Cortex of kidney (tissue), 1 donor: ENCODE data around the gene FDX2.

Experiments
- DNase-seq: peaks from one replicate; lab custom pipeline; 2025; lab: John Stamatoyannopoulos, UW

Gene FDX2

DNA sequence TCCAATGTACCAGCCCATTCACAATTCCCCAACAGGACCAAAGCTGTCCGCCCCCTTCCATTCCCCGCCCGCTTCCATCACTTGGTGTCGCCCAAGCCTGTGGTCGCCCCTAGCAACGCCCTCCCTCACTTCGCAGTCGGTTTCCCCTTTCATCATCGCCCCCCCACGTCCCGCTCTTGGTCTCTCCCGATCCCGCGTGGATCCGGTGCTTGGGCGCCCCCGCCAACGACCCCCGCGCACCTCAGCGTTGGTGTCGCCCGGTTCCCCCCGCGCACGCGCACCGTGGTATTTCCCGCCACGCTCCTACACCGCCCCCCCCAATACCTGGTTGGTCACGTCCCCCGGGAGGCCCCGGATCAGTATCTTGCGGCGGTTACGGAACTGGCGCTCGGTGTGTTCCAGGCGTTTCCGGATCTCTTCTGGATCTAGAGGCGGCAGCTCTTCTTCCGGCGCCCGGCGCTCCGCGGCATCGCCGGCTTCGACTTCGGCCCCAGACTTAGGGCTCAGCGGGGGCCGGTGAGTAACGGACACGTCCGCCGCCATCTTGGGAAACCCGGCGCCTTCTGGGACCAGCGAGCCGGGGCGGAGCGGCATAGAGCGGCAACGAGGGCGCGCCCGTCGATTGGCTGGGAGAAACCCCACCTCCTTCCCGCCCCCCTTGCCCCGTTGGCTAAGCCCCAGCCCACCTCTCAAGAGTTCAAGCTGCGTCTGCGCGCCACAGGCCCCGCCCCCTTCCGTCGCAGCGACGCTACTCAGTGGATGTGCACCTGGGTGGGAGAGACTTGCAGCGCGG lies 17.3 kb upstream of the FDX2 start, which contains the start of gene RAVER1:
TSS of gene RAVER1 (minus strand) at position 565 of the 793 bp plus-strand sequence. CDS start at position 543, 22 bp downstream.
- DNase-seq, result peak; percentile 56

DNA sequence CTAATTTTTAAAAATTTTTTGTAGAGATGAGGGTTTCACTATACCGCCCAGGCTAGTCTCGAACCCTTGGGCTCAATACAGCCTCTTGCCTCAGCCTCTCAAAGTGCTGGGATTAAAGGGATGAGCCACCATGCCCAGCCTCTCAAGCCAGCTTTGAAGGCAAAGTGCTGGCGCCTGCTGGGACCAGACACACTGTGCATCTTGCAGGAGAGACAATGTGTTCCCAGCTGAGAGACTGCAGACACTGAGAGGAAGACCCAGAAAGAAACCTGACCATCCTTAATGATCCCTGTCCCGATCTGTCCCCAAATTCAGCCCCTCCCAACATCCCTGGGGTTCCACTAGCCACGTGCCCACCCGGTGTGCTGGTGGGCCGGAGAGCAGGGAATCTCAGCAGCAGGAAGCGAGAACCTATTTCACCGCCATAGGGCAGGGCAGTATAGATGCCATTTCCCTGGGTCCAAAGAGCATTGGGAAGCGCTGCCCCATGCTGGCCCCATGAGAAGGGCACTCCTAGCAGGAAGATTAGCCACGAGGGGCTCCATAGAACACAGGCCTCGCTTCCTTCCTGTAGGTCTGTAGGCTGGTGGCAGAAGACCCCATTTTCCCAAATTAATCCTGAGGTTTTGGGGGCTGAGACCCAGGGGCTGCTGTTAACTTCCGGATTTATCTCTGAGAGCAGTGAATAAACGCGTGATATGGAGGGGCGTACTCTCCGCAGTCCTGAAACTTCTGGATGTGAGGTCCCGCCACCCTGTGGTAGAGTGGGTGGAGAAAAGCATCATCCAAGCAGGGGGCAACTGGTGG lies 16.5 kb upstream of the FDX2 start:
- no peak for DNase-seq

DNA sequence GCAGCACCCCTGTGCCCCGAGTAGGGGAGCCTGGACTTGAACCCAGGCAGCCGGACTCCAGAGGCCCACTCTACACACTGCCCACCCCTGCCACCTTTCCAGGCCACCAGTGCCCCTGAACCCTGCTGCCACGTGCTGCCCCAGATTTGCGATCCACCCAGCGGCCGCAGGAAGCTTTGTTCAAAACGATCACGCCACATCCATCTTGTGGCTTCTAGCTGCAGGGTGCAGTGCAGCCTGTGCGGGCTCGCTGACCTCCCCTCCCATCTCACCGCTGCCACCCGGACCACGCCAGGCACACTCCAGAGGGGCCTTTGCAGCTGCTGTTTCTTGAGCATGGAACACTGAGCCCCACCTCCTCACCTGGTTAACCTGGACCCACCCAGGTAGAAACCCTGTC lies 13.7 kb upstream of the FDX2 start:
- no peak for DNase-seq

DNA sequence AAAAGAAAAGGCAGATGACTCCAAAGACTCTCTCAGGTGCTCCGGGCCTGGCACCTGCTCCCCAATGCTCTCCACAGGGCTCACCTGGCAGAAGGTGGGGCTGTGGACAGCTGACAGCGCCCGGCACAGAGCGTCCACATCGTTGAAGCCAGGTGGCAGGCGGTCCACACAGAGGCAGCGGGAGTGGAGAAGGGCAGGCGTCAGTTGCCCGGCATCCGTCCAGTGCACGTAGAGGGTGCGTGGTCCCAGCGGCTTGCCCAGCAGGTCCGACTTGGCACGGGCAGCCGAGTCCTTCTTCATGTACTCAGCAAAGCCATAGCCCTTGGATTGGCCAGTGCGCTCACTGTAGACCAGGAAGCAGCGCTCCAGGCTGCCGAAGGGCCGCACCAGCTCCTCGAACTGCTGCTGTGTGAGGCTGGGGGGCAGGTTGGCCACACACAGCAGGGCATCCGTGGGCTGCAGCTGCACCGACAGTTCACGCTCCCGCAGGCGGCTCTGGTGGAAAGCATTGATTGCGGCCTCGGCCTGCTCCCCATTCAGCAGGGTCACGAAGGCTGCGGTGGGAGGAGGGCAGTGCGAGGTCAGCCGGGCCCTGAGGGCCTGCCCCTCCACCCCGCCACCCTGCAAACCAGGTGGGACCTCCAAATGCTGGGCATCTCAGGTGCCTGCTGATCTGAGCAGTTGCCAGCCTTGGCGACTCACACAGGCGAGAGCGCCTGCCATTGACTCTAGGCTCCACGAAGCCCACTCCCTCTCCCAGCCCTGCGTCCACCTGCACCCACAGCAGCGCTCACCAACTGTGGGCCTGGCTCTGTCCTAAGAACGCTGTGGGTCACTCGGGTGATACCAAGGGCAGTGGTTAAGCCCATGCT lies 13.0 kb upstream of the FDX2 start:
- DNase-seq, result no peak

DNA sequence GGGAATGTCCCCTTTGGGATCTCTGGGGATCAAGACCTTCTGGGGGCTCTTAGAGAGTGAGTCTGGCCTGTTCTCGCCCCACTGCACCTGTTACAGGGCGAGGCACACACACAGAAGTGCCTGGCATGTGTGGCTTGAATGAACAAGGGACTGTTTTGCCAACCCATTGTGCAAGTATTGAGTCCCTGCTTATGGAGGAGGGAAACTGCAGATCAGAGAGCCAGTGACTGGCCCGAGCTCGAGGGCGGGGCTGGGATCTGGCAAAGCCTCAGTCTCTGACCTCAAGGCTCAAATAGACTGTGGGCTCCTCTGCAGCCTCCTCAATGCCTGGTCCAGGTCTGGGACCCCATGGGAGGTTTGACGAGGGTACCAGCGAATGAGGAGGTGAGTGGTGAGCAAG lies 12.0 kb upstream of the FDX2 start:
- no peak for DNase-seq

DNA sequence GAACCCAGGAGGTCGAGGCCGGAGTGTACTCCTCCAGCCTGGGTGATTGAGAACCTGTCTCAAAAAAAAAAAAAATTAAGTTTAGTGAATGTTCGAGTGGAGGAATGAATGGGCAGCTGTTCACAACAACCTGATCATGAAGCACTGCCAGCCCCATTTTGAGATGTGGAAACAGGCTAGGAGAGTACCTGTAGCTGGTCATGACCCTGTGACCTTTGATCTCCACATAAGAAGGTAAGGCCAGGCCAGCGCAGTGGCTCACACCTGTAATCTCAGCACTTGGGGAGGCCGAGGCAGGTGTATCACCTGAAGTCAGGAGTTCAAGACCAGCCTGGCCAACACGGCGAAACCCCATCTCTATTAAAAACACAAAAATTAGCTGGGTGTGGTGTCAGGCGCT lies 9.9 kb upstream of the FDX2 start:
- DNase-seq, result no peak

DNA sequence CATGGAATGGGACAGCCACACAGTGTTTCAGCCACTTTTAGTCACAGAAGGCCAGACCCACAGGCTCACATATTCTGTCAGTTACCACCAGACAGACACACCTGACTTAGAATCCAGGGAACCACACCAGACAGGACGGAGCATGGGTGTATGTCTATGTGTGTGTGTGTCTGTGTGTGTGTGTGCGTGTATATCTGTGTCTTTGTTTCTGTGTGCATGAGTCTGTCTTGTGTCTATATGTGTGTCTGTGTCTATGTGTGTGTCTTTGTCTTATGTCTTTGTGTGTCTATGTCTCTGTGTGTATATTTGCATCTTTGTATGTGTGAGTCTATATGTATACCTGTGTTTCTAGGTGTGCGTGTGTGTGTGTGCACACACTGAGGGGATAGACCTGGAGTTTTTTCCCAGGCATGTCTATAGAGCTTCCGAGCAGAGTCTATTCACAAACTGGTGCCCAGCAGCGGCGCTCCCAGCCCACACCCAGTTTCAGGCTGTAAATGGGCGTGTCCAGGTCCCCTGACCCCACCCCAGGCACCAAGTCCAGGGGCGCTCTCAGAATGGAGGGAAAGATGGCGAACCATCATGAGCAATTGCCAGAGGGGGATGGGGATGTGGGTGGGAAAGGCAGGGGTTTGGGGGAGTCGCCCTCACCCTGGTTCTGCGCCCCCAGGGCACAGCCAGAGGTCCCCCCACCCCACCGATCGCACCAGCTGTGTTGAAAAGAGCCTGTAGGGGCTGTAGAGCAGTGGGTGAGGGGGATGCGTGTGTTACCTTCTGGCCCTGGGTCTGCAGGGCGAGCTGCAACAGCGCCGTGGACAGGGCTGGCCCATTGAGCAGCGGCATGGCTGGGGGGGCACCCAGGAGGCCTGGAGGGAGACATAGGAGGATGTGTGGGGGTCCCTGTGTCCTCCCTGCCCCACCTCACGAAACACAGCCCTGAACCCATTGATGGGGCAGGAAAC lies 6.3 kb upstream of the FDX2 start:
- no peak for DNase-seq

DNA sequence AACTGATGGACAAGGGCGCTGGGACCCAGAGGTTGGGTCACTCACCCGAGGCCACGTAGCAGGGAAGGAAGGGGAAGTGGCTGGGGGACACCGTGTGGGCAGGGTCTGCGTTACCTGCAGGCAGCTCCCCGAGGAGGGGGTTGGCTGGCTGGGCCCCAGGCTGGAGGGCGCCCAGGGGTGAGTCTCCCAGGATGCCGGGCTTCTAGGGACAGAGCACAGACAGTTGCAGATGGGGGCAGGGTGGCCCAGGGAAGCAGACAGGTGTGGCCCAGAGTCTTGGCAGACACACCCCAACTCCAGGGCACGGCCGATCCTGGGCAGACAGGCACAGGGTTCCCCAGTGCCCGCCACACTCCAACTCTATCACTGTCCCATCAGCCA lies 5.6 kb upstream of the FDX2 start:
- no peak for DNase-seq

DNA sequence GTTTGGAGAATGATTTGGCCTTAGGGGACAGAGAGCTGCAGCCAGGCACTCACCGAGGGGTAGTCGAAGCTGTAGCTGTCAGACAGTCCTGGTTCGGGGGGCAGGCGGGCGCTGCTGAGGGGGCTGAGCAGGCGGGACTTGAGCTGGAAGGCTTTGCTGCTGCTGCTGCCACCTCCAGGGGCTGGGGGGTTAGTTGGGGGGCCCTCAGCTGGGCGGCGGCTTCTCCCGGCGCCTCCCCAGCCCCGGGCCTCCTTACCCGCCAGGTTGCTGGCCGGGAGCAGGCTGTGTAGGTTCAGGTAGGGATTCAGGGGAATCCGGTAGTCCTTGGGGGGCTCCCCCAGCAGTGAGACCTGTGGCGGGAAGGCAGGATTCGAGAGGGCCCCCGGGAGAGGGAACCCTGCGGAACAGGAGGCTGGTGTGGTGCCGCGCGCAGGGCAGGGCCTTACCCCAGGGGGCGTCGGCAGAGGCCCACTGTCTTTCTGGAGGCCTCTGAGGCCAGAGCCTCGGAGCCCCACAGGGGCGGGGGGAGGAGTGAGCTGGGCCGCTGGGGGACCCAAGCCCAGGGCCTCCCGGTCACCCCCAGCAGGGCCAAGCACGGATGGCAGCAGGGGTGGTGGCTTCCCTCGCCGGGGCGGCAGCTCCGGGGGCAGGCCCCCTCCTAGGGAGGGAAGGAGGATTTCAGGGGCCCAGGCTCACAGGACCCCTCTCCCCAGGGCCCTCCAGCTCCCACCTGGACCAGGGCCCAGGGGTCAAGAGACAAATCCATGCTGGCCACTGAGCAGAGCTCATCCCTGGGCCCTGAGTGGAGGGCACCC lies 5.0 kb upstream of the FDX2 start:
- no peak for DNase-seq

DNA sequence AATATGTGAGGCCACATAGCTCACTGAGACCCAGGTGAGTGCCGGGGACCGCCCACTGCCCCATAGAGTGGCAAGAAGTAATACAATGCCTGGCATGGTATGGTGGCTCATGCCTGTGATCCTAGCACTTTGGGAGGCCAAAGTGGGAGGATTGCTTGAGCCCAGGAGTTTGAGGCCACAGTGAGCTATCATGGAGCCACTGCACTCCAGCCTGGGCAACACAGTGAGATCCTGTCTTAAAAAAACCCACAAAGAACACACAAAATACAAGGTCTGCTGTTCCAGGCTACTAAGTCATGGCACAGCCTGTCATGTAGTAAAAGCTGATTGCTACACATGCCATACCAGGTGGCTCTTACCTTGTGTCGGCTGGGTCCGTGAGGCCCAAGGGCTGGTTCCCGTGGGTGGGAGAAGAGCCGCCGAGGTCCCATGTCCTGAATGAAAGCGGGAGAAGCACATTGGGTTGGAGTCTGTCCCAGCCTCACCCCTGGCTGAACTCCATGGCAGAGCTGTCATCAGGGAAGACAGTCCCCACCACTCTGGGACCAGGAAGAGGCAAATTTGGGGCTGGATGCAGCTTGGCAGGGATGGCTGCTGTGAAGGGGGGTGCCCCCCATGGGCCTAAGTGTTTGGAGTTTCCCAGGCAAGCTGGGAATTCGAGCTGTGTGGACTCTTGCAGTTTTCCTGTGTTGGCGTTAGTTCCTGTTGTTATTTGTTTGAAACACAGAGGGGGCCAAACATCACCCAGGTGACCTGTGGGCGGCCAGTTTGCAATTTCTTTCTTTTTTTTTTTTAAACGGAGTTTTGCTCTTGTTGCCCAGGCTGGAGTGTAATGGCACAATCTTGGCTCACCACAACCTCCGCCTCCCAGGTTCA lies 3.2 kb upstream of the FDX2 start:
- DNase-seq, result no peak

DNA sequence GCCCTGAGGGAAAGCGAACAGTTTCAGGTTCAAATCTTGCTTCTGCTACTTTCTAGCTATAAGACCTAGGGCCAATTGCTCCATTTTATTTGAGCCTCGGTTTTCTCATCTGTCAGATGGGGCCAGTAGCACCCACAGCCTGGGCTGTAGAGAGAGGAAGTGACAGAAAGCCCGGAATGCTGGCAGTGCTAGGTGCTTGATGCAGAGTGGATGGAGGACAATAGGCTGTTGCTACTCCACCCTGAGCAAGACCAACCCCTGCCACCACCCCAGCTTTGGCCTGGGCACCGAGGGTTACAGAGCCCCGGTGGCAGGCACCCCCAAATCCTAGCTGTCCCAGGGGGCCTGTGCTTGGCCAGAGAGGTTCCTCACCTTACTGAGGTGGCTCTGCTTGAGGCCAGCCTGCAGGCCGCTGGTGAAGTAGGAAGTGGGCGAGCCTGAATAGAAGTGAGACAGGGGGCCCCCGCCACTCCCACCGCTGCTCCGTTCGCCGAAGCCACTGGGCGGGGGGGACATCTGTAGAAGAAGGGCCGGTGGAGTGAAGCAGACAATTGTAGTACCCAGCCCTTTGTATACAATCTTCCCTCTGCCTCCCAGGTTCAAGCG lies 2.1 kb upstream of the FDX2 start:
- no peak for DNase-seq

DNA sequence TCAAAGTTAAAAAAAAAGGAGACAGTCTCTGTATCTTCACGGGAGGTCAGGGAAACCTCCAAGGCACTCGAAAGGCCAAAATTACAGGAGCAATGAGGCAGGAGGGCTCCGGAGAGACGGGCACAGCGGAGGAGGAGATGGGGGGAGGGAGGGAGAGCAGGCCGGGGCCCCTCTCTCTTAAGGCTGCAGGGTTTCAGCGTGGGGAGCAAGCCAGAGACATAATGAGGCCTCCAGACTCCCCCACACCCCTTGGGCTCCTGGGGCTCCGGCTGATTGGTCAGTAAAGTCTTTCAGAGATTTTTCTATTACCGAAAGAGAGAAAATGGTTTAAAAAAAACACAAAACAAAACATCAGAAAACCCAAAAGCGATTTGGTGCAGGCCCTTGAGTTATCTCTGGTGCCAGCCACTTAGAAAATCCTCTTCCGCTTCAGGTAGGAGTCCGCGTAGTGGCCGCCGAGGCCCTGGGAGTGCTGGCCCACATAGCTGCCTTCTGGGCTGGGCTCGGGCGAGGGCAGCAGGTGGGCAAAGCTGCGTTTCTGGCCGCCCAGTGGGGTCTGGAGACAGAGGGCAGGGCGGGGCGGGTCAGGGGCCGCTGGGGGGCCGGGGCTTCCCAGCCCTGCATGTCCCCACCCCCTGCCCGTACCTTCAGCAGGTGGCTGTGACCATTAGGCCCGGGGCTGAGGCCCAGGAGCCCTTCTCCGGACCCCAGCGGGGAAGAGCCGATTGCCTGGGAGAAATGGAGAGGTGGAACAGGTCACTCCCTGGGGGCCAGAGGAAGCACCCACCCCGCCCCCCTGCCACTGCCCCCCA lies 1.4 kb upstream of the FDX2 start:
- DNase-seq, result no peak

DNA sequence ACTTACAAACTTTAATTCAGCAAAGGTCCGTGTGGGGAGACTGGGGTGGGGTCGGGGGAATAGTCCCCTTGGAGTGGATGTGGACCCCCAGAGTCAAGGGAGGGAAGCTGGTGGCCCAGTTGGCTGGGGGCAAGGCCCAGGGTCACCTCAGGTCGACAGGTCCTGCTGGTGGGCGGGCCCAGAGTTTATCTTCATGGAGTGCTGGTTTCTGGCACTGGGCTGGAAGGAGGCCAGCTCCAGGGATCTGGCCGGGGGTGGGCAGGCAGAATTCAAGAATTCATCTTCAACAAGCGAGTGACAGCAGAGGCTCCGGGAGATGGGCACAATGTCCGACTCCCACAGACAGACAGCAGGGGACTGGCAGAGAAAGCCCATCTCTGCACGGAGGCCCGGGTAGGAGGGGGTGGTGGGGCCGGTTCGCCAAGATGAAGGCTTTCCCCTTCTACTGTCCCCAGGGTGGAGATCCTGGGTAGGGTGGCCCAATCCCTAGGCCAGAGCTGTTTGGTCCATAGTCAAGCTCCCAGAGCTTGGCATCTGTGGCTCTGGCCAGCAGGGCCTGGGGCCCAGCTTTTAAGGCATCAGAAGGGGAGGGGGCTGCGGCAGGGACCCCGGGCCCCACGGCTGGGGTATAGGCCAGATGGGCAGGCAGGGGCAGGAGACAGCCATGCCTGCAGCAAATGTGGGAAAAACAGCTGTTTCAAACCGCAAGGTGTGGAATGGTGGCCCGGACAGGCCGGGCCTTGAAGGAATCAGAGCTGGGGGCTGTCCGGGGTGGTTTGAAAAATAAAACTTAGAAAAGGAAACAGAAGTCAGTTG lies 622 bp upstream of the FDX2 start:
- no peak for DNase-seq

DNA sequence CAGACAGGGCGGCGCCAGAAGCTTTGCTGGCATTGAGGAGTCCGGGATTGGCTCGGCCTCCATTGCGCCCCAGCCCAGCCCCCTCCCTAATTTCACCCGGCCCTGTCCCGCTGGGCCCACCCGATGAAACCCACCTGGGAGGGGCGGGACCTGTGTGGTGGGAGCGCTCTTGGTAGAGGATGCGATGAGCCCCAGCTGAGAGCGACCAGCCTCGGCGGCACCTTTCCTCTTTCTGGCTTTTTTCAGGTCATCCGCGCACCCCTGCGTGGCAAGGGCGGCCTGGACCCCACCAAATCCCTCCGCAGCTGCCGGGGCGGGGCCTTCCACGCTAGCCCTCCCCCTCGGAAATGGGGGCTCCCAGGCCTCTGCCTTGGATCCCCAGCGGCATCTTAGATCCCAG lies 6.4 kb downstream of the FDX2 start, which contains the start of gene ZGLP1:
TSS of gene ZGLP1 (minus strand) at position 393 of the 400 bp plus-strand sequence.
- no peak for DNase-seq

DNA sequence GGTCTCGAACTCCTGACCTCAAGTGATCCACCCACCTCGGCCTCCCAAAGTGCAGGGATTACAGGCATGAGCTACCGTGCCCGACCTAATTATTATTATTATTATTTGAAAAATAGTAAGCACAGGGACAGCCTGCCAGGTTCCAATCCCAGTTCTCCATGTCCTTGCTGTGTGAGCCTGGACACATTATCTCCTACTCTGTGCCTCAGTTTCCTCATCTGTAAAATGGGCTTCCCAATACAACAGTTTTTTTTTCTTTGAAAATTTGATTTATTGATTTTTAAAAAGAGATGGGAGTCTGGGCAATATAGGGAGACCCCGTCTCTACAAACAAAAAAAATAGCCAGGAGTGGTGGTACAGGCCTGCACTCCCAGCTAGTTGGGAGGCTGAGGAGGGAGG lies 9.5 kb downstream of the FDX2 start:
- no peak for DNase-seq

DNA sequence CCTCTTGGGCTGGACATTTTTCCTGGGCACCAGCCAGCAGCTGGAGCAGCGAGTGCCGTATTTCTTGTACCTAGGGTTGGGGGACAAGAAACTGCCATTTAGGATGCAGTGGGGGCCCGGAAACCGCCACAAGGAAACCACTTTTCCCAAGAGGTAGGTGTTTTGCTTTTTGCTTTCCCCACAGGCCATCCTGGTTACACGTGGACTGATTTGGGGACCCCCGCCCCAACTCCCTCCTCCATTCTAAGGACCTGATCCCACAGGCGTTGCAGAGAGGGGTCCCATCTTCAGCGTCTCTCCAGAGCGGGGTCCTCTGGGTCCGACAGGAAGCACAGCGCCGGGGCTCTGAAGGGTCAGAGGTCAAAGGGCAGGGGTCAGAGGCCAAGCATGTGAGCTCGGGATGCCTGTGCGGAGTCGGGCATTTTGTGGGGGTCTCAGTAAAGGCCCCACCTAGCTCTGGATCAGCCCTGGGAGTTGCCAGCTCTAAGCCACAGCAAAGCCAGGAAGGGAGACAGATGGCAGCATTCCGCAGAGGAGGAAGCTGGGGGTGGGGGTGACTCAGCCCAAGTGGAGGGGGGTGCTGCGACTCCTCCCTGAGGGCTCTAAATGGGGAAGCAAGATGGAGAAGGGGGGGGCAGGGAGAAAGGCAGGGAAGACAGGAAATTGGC lies 10.5 kb downstream of the FDX2 start:
- no peak for DNase-seq
